A673 (cell line): ENCODE results near the gene ZC3HAV1. TPM values are rescaled to one million over a fixed set of nuclear protein-coding genes. Genes with fewer than 3 reads are reported as not detected.
"Not testable (repeated sequence)": the region's sequence is repeated elsewhere in the genome, so short reads cannot be mapped to it uniquely, and the experiment has no call there.

Experiments
- BruUV-seq: library from RNA; stranded (reverse); fragments of 400-500 nt; replicated peaks from 2 replicates; lab custom pipeline; 2021; lab: Mats Ljungman, UMichigan
- CTCF ChIA-PET: fragments of 300-600 bp; sonication (Branson Sonifier 250); formaldehyde crosslinking; loops from one replicate; lab custom pipeline; 2022; ENCODE audit warnings: antibody characterized with exemption; lab: Charles Lee
- POLR2A ChIA-PET: fragments of 300-600 bp; sonication (Branson Sonifier 250); formaldehyde crosslinking; loops from one replicate; lab custom pipeline; 2022; ENCODE audit warnings: antibody characterized with exemption; ENCODE audit not compliant: low non-redundant PET; lab: Charles Lee
- DNase-seq: peaks from one replicate; pipeline ENCODE4 v3.0.0-alpha.2; 2015; ENCODE audit warnings: low spot score
- H3K27ac ChIP-seq: fragments of 200-600 bp; sonication (generic); 2 replicates; pipeline ENCODE4 v1.5.1; 2016; ENCODE audit warnings: mixed run types, low read depth, mild to moderate bottlenecking, mixed read lengths, antibody characterized with exemption, low read length; ENCODE audit not compliant: poor library complexity, severe bottlenecking
- H3K27me3 ChIP-seq: fragments of 200-600 bp; sonication (generic); replicated peaks from 2 replicates; pipeline ENCODE4 v1.6.1; 2017; ENCODE audit warnings: mixed run types, low read depth, mild to moderate bottlenecking, mixed read lengths, antibody characterized with exemption, low read length; ENCODE audit not compliant: insufficient read depth, poor library complexity
- H3K36me3 ChIP-seq: fragments of 200-600 bp; sonication (generic); 2 replicates; pipeline ENCODE4 v1.6.1; 2016; ENCODE audit warnings: mixed run types, mild to moderate bottlenecking, mixed read lengths, antibody characterized with exemption, low read length; ENCODE audit not compliant: insufficient read depth, poor library complexity, severe bottlenecking
- H3K4me1 ChIP-seq: fragments of 200-600 bp; sonication (generic); 2 replicates; pipeline ENCODE4 v1.6.1; 2017; ENCODE audit warnings: mixed run types, mild to moderate bottlenecking, mixed read lengths, antibody characterized with exemption, low read length; ENCODE audit not compliant: insufficient read depth, poor library complexity, severe bottlenecking
- H3K4me3 ChIP-seq: fragments of 200-600 bp; sonication (generic); 2 replicates; pipeline ENCODE4 v1.5.1; 2016; ENCODE audit warnings: low read depth, mixed run types, mild to moderate bottlenecking, mixed read lengths, low read length; ENCODE audit not compliant: poor library complexity, severe bottlenecking
- H3K9me3 ChIP-seq: fragments of 200-600 bp; sonication (generic); 2 replicates; pipeline ENCODE4 v1.6.1; 2016; ENCODE audit warnings: mixed run types, low read depth, mild to moderate bottlenecking, mixed read lengths, antibody characterized with exemption, low read length; ENCODE audit not compliant: poor library complexity, severe bottlenecking
- CTCF ChIP-seq: fragments of 300-800, 200-600 bp; sonication (generic); conservative IDR thresholded peaks from 2 replicates; pipeline ENCODE4 v1.5.1; 2017; ENCODE audit warnings: low read depth, mild to moderate bottlenecking, antibody characterized with exemption, low read length, moderate library complexity, mixed read lengths
- EZH2 ChIP-seq: fragments of 200-600 bp; sonication (generic); IDR thresholded peaks from 2 replicates; pipeline ENCODE4 v1.6.1; 2017; ENCODE audit warnings: borderline replicate concordance, low read depth, mild to moderate bottlenecking, mixed read lengths, antibody characterized with exemption, low read length; ENCODE audit not compliant: poor library complexity, severe bottlenecking
- intact Hi-C: fragments of 100-400 bp; cut with micrococcal nuclease; formaldehyde crosslinking; loops from one replicate; pipeline ENCODE4 v1.10.0; 2022; ENCODE audit not compliant: unreplicated experiment
- total RNA-seq: library from RNA; stranded (reverse); gene quantifications from 2 replicates; pipeline ENCODE4 v1.2.3, GENCODE V29; 2021

The ZC3HAV1 gene
- total RNA-seq, 1 experiment from 2014 or later: 16.9 TPM

- Histone ChIP-seq H3K4me1 (no peaks in the 10 kb centered on the region), H3K36me3 (no peaks in the 10 kb centered on the region), H3K4me3 (no peak overlapping the region), H3K27ac (no peak overlapping the region), H3K27me3 (no peaks in the 10 kb centered on the region), H3K9me3 (no peaks in the 10 kb centered on the region)
- ChIA-PET POLR2A (no interaction called here), CTCF (no interaction called here)
- no peak for TF ChIP-seq EZH2
- no peak for TF ChIP-seq CTCF
- no peak for DNase-seq
- BruUV-seq: no TSS peak
- intact Hi-C loops: no loop called here
Observed at GRCh38 chr7:139094030-139094429, 15.5 kb downstream of the ZC3HAV1 start.

- DNase-seq, H3K27ac ChIP-seq, intact Hi-C loops, H3K9me3 ChIP-seq, POLR2A ChIA-PET, BruUV-seq, H3K4me1 ChIP-seq, H3K36me3 ChIP-seq, H3K27me3 ChIP-seq, CTCF ChIA-PET, H3K4me3 ChIP-seq: not testable (repeated sequence)
Observed at GRCh38 chr7:139093512-139093911, 16.0 kb downstream of the ZC3HAV1 start.

GRCh38 chr7:139092090-139092796 is 17.3 kb downstream of the ZC3HAV1 start:
- Histone ChIP-seq H3K4me1 (no peaks in the 10 kb centered on the region), H3K27ac (no peak overlapping the region), H3K36me3 (peaks cover 4% of the 10 kb centered on the region), H3K9me3 (no peaks in the 10 kb centered on the region), H3K4me3 (no peak overlapping the region), H3K27me3 (no peaks in the 10 kb centered on the region)
- DNase-seq: no peak
- no TSS peak for BruUV-seq
- ChIA-PET POLR2A (no interaction called here), CTCF (no interaction called here)
- intact Hi-C loops: no loop called here
- no peak for TF ChIP-seq EZH2

GRCh38 chr7:139091677-139091996 is 17.9 kb downstream of the ZC3HAV1 start:
- H3K4me3 ChIP-seq: no peak overlapping the region
- TF ChIP-seq CTCF (no peak), EZH2 (no peak)
- BruUV-seq: no TSS peak
- intact Hi-C loops: no loop called here
- no peak for DNase-seq
- peaks cover 9% of the 10 kb centered on the region for H3K36me3 ChIP-seq
- H3K9me3 ChIP-seq: no peaks in the 10 kb centered on the region
- CTCF ChIA-PET: no interaction called here
- H3K4me1 ChIP-seq: no peaks in the 10 kb centered on the region
- no peak overlapping the region for H3K27ac ChIP-seq
- H3K27me3 ChIP-seq: no peaks in the 10 kb centered on the region
- POLR2A ChIA-PET: no interaction called here
